Measurements from ENCODE around the gene AP5S1. TPM values are rescaled to one million over a fixed set of nuclear protein-coding genes. Genes with fewer than 3 reads are reported as not detected.
A peak's percentile ranks its signal among the peaks of the same experiment; 100 is the strongest.

Gene AP5S1
- total and polyA plus RNA-seq, 9 of the 15 experiments (the other 6 are each of a cell fraction or from before 2014, with no cell fraction given), result 2.6 to 8.8 (median 4.4) TPM

- TF ChIP-seq THRAP3 (IDR thresholded peaks at IDR 0.05; ENCODE audit: borderline replicate concordance), result no peak
- no peak for TF ChIP-seq FOXJ2 (tag; IDR thresholded peaks at IDR 0.05)
- TF ChIP-seq ZNF436 (CRISPR knock-in tag; IDR thresholded peaks at IDR 0.05), result no peak
- TF ChIP-seq RNF219 (CRISPR knock-in tag; IDR thresholded peaks at IDR 0.05), result no peak
- 0 out of 2 replicates have a peak, but pooled peaks have one; percentile 9 for TF ChIP-seq REST (IDR thresholded peaks at IDR 0.05; ENCODE audit: borderline replicate concordance)
- TF ChIP-seq REST (CRISPR knock-in tag; IDR thresholded peaks at IDR 0.05; ENCODE audit: low read depth), result no peak
- peak; percentile 64 for TF ChIP-seq CREM (IDR thresholded peaks at IDR 0.05; ENCODE audit: low read depth)
- TF ChIP-seq ZKSCAN3 (CRISPR knock-in tag; IDR thresholded peaks at IDR 0.05), result no peak
- TF ChIP-seq ZNF395 (CRISPR knock-in tag; IDR thresholded peaks at IDR 0.05), result no peak
- TF ChIP-seq GABPB1 (CRISPR knock-in tag; IDR thresholded peaks at IDR 0.05), result peak; percentile 83
- no peak for TF ChIP-seq HEY1 (CRISPR knock-in tag; IDR thresholded peaks at IDR 0.05; ENCODE audit: borderline replicate concordance)
- TF ChIP-seq CREB3 (tag; conservative IDR thresholded peaks at IDR 0.05; ENCODE audit: low read depth), result no peak
- TF ChIP-seq L3MBTL2 (IDR thresholded peaks at IDR 0.05), result peak; percentile 59; the same call in 1 of the 2 replicates
- TF ChIP-seq OTX1 (CRISPR knock-in tag; IDR thresholded peaks at IDR 0.05), result no peak
- peak; percentile 60; the same call in 1 of the 2 replicates for TF ChIP-seq FOXP1 (CRISPR knock-in tag; IDR thresholded peaks at IDR 0.05)
These were observed 24.6 kb upstream of the AP5S1 start, which contains the start of gene CDC25B (continued) for GRCh38 chr20:3795511-3796468.

Data from K562 (cell line).